ENCODE results near the gene PRLR.

The PRLR gene

GRCh38 chr5:35233121-35233520 is 2.8 kb upstream of the PRLR start:
- DNase-seq, result no peak

- DNase-seq, result no peak
Measured at GRCh38 chr5:35232124-35232523, 1.8 kb upstream of the PRLR start.

GRCh38 chr5:35229076-35230037 is 930 bp downstream of the PRLR start:
- no peak for DNase-seq

DNA sequence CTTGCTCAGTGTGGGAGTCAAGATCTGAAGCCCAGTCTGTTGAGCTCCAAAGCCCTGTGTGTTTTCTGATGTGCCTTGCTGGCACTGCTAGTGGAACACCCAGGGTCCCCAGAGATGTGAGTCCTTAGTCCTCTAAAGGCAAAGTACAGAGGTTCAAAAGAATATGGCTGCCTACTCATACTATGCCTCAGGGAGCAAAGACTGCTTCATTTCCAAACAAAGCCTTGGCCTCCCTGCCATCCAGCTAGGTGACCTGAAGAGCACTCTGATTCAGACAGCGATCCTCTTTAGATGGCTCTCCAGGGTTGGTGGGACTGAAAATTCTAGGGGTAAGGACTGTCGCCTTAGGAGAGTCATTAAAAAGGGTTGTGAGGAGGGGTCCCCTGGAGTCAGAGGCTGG is 2.0 kb downstream of the PRLR start:
- no peak for DNase-seq

DNA sequence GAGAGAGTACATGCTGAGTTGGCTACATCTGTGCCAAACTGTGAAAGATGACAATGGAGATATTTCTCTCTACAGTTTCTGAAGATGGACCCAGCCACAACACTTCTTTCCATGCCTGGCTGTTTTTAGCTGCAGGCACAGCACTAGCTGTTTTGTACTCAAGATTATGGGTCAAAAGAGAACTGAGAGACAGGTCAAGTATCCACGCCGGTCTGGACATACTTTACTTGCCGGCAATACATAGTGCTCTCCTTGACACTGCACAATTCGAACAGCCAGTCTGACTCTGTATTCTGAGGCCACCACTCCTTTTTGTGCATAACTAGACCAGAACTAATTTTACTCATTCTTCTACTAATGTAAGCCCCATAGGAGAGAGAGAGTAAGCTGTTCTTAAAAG is 2.6 kb downstream of the PRLR start:
- no peak for DNase-seq

- DNase-seq, result no peak
Measured at GRCh38 chr5:35223787-35224395, 6.4 kb downstream of the PRLR start.

- DNase-seq, result no peak
Measured at GRCh38 chr5:35220967-35221366, 9.3 kb downstream of the PRLR start.

DNA sequence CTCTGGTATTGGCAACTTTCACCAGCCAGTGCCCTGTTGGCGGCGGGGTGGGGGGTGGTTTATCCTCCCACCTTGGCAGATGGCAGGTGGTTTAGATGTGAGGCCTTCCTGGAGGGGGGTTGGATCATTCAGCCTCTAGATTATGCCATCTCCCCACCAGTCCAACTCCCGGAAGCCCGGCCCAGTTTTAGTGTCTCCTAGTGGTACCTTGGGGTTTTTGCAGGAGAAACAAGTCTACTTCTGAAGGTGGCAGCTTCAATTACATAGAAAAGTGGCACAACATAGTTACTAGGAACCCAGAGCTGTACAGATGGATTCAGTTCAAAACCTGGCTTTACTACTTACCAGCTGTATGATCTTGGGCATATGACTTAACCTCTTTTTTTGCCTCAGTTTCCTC is 11.3 kb downstream of the PRLR start:
- no peak for DNase-seq

DNA sequence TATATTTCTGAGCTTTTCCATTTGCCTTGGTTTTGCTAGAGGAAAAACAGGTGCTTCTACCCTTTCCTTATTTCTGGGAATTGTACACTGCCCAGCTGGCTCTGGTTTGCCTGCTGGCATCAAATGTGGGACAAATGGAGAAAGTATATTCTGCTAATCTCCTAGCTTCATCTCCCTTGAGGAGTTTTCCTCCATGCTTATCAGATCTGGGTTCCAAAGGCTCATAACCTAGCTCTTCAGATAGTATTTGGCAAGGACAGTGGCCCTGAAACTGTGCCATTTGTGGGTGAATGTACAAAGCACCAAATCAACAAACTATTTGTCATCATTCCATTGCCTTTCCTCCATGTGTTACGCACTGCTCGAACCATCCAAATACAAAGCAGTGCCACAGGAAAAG is 16.2 kb downstream of the PRLR start:
- no peak for DNase-seq

DNA sequence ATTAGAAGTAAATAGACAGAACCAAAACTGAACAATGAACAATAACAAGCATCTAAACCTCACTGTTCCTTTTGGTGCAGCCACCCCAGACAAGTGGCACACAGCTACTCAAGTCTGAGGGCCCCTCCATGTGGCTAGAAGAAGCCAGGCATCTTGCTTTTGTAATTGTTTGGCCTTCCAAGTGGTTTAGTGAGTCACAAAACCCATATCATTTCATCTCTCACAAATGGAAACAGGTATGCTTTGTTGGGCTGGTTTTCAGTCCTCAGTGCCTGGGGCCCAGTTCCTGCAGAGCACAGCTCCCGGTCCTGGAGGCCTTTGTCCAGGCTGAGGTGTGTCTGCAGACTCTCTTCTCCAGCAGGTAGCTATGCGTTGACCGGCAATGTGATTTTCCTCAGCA is 16.7 kb downstream of the PRLR start:
- no peak for DNase-seq

GRCh38 chr5:35212122-35212982 is 17.9 kb downstream of the PRLR start:
- DNase-seq, result no peak

DNA sequence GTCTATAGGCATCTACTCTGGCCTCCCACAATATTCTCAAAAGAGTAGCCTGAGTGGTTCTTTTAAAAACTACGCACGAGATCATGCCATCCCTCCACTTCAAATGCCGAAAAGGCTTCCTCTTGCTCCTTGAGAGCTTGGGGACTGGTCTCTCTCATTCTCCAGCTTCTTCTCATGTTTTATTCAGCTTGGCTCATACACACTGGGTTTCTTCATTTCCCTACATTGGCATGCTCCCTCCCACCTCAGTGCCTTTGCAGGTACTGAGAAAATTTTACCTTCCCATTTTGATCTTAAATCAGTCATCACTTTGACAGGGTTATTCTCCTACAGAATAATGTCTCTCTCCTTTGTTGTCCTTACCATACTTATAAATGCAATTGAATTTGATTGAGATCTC is 20.4 kb downstream of the PRLR start:
- no peak for DNase-seq

GRCh38 chr5:35205606-35206005 is 24.7 kb downstream of the PRLR start:
- DNase-seq, result no peak

DNA sequence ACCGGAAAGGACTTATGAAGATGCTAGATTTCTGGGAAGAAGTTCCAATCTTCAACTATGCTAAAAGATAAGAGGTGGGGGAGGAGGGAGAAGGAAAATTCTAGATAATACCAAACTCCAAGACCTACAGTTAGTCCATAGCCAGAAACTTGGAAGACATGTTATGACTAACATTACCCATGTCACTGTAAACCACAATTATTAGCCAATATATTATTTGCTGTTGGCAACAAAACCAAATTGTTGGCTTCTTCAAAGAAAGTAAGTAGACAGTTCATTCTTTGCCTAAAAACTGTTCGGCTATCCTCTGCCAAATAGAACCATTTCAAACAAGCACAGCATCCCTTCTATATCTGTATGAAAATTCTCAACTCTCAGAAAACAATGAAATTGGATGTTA is 25.1 kb downstream of the PRLR start:
- DNase-seq, result no peak

DNA sequence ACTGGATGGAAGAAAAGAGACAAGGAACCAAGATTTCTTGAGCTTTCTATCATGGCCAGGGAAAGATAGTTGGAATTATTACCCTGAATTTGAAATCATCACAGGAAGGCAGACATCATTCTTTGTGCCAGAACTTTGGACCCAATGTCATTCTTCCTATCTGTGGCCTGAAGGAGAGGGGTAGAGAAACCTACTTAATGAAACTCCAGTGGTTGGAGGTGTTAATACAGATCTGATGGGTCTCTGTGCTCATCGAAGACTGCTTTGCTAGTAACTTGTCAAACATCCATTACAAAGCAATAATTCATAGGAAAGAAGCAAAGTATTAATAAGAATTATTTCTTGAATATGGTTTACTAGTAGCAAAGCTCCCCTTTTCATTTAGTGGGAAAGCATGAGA is 26.9 kb downstream of the PRLR start:
- no peak for DNase-seq

GRCh38 chr5:35202319-35203111 is 27.8 kb downstream of the PRLR start:
- DNase-seq, result peak; percentile 29

- no peak for DNase-seq
Measured at GRCh38 chr5:35201291-35201690, 29.0 kb downstream of the PRLR start.

- no peak for DNase-seq
Measured at GRCh38 chr5:35199886-35200285, 30.4 kb downstream of the PRLR start.

DNA sequence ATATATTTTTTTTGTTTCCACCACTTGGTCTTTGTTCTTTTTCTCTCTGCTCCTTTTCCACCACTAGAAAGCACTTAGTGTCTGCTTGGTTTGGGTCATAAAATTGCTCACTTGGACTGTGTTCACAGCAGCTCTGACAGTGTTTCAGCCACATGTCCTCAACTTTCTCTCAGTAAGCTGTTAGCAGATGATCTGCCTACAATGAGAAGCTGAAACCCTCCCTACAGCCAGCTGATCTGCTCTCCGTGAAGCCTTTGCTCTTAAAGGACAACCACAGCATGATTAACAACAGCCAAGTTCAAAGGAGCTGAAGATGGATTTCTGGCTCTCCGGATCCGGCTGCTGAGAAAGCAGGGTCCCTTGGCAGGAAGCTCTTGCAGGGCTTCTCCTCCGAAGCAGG is 31.6 kb downstream of the PRLR start:
- DNase-seq, result no peak

- no peak for DNase-seq
Measured at GRCh38 chr5:35198075-35198474, 32.2 kb downstream of the PRLR start.

- no peak for DNase-seq
Measured at GRCh38 chr5:35197351-35197750, 32.9 kb downstream of the PRLR start.

- no peak for DNase-seq
Measured at GRCh38 chr5:35195472-35195852, 34.8 kb downstream of the PRLR start.

Measured in NCI-H1694 treated with DMSO at 0.1 percent for 48 hours (cell line).